Measurements from ENCODE around the gene CPNE8.

GRCh38 chr12:38607295-38607694, 298.1 kb downstream of the CPNE8 start:
- TF ChIP-seq, protein P1, sequence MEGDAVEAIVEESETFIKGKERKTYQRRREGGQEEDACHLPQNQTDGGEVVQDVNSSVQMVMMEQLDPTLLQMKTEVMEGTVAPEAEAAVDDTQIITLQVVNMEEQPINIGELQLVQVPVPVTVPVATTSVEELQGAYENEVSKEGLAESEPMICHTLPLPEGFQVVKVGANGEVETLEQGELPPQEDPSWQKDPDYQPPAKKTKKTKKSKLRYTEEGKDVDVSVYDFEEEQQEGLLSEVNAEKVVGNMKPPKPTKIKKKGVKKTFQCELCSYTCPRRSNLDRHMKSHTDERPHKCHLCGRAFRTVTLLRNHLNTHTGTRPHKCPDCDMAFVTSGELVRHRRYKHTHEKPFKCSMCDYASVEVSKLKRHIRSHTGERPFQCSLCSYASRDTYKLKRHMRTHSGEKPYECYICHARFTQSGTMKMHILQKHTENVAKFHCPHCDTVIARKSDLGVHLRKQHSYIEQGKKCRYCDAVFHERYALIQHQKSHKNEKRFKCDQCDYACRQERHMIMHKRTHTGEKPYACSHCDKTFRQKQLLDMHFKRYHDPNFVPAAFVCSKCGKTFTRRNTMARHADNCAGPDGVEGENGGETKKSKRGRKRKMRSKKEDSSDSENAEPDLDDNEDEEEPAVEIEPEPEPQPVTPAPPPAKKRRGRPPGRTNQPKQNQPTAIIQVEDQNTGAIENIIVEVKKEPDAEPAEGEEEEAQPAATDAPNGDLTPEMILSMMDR (IDR thresholded peaks at IDR 0.05), result no peak
- no peak for TF ChIP-seq POLR2A (IDR thresholded peaks at IDR 0.05)

Measured in prostate gland (tissue), 2 donors.